ENCODE results near the gene LEAP2. TPM values are rescaled to one million over a fixed set of nuclear protein-coding genes. Genes with fewer than 3 reads are reported as not detected.

LEAP2 gene
- total RNA-seq, 1 donor, result under 0.01 TPM

DNA sequence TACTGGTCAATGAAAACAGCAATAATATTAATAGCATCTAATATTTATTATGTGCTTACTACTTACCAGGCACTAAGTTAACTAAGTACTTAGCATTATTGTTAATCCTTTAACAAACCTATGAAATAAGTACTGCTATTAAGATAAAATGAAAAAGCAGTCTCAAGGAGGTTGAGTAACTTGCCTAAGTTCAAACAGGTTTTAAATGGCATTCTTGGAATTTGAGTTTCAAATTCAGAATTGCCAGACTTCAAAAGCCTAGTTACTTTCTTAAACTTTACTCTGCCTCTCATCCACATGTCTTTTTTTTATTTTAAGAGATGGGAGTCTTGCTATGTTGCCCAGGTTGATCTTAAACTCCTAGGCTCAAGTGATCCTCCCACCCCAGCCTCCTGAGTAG is 16.0 kb downstream of the LEAP2 start:
- no peak for TF ChIP-seq CTCF (IDR thresholded peaks at IDR 0.05; ENCODE audit: insufficient read depth, low read depth, low read length)
- no peak overlapping the region for H3K4me3 ChIP-seq (ENCODE audit: low read depth, low read length)
- DNase-seq (ENCODE audit: low read depth), result no peak

- TF ChIP-seq CTCF (IDR thresholded peaks at IDR 0.05; ENCODE audit: insufficient read depth, low read depth, low read length), result no peak
- DNase-seq (ENCODE audit: low read depth), result no peak
- H3K4me3 ChIP-seq (ENCODE audit: low read depth, low read length), result no peak overlapping the region
Measured at GRCh38 chr5:132890817-132891216, 17.3 kb downstream of the LEAP2 start.

DNA sequence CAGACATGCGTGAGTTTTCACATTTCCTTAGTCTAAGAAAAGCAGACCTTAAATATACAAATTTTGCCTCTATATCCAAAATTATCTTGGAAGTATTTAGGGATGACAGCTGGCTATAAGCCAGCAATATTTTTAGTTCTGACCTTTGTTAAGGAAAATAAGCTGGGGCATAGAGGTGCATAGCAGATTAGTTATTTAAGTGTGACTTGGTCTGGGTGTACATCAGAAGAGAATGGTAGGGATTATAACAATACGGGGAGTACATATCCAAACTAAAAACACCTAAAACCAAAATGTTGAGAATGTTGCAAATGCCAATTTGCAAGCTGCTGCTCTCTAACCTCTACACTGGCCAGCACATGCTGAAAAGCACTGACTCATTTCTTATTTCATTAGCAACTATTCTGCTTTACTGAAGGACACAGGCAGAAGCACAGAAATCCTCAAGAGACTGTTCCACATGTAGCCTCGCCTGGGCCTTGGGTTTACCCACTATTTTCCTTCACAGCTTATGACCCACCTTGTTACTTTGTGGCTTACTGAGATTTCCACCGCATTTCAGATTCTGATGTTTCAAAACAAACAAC is 22.3 kb downstream of the LEAP2 start:
- no peak for DNase-seq (ENCODE audit: low read depth)

GRCh38 chr5:132896685-132897084 is 23.2 kb downstream of the LEAP2 start:
- no peak for DNase-seq (ENCODE audit: low read depth)
- no peak overlapping the region for H3K4me3 ChIP-seq (ENCODE audit: low read depth, low read length)
- no peak for TF ChIP-seq CTCF (IDR thresholded peaks at IDR 0.05; ENCODE audit: insufficient read depth, low read depth, low read length)

More for the DNA sequence above, 22.3 kb downstream of the LEAP2 start:
- no peak for TF ChIP-seq CTCF (IDR thresholded peaks at IDR 0.05; ENCODE audit: insufficient read depth, low read depth, low read length)
- no peak overlapping the region for H3K4me3 ChIP-seq (ENCODE audit: low read depth, low read length)

- DNase-seq (ENCODE audit: low read depth), result no peak
- no peak for TF ChIP-seq CTCF (IDR thresholded peaks at IDR 0.05; ENCODE audit: insufficient read depth, low read depth, low read length)
- H3K4me3 ChIP-seq (ENCODE audit: low read depth, low read length), result no peak overlapping the region
Measured at GRCh38 chr5:132898094-132898493, 24.6 kb downstream of the LEAP2 start.

- DNase-seq (ENCODE audit: low read depth), result no peak
- TF ChIP-seq CTCF (IDR thresholded peaks at IDR 0.05; ENCODE audit: insufficient read depth, low read depth, low read length), result no peak
- no peak overlapping the region for H3K4me3 ChIP-seq (ENCODE audit: low read depth, low read length)
Measured at GRCh38 chr5:132901036-132901435, 27.6 kb downstream of the LEAP2 start.

DNA sequence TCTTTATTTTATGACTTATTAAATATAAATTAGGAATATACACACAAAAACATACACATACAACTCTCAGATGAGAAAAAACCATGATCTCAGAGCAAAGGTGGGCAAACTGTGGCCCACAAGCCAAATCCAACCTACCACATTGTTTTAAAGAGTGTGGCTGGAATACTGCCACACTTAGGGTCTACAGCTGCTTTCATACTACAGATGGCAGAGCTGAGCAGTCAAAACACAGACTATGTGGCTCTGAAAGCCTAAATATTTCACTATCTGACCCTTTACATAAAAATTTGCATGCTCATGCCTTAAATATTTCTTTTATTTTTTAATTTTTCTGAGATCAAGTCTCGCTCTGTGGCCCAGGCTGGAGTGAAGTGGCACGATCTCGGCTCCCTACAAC is 28.3 kb downstream of the LEAP2 start:
- no peak overlapping the region for H3K4me3 ChIP-seq (ENCODE audit: low read depth, low read length)
- DNase-seq (ENCODE audit: low read depth), result no peak
- peak; percentile 4 for TF ChIP-seq CTCF (IDR thresholded peaks at IDR 0.05; ENCODE audit: insufficient read depth, low read depth, low read length)

Measured in fibroblast of villous mesenchyme (primary cell).